Breast epithelium (tissue), 4 donors: ENCODE results near the gene CAPZA2. TPM values are rescaled to one million over a fixed set of nuclear protein-coding genes. Genes with fewer than 3 reads are reported as not detected.

ENCODE experiments used
- DNase-seq, 2 donors: peaks; one replicate each; pipeline ENCODE4 v3.0.0-alpha.2; 2019; ENCODE audit warnings: low spot score in 2 of 2
- H3K27ac ChIP-seq, 2 donors: fragments of 200-600 bp; sonication (generic) in 1 of 2; one replicate each; pipeline ENCODE4 v1.5.1; 2016 to 2019; ENCODE audit warnings: mild to moderate bottlenecking in 1 of 2
- H3K27me3 ChIP-seq, 2 donors: fragments of 200-600 bp; sonication (generic) in 1 of 2; one replicate each; pipeline versions ENCODE4 v1.5.1 to v1.6.0; 2017 to 2019; ENCODE audit warnings: control low read depth in 1 of 2, mild to moderate bottlenecking in 1 of 2
- H3K36me3 ChIP-seq: fragments of 200-600 bp; one replicate; pipeline ENCODE4 v1.5.1; 2019
- H3K4me1 ChIP-seq, 2 donors: fragments of 200-600 bp; sonication (generic); one replicate each; pipeline ENCODE4 v1.5.1; 2016 to 2019; ENCODE audit warnings: control low read depth in 1 of 2
- H3K4me3 ChIP-seq, 3 donors: fragments of 200-600 bp; sonication (generic); 1 replicate in 2 of 3; 2 replicates in 1 of 3; pipeline ENCODE4 v1.5.1; 2016 to 2019; ENCODE audit warnings: mild to moderate bottlenecking in 3 of 3, moderate library complexity in 2 of 3
- H3K9me3 ChIP-seq, 2 donors: fragments of 200-600 bp; sonication (generic) in 1 of 2; one replicate each; pipeline ENCODE4 v1.5.1; 2016 to 2019; ENCODE audit warnings: control low read depth in 1 of 2
- CTCF ChIP-seq, 3 donors: fragments of 450-650 bp; IDR thresholded peaks; one replicate each; pipeline ENCODE4 v1.5.1; 2016 to 2017; ENCODE audit warnings: antibody characterized with exemption in 3 of 3, mild to moderate bottlenecking in 3 of 3, moderate library complexity in 3 of 3
- POLR2A ChIP-seq: fragments of 450-650 bp; IDR thresholded peaks from one replicate; pipeline ENCODE4 v1.6.1; 2016; ENCODE audit warnings: antibody characterized with exemption, mild to moderate bottlenecking, moderate library complexity
- POLR2AphosphoS5 ChIP-seq, 3 donors: sonication (generic); formaldehyde crosslinking; IDR thresholded peaks; one replicate each; pipeline ENCODE4 v1.6.1; 2017; ENCODE audit warnings: antibody characterized with exemption in 3 of 3
- intact Hi-C: fragments of 100-400 bp; cut with DNase I; formaldehyde crosslinking; loops from one replicate; pipeline ENCODE4 v1.15.1; 2023; ENCODE audit warnings: low total_unique reads
- total RNA-seq, 3 donors: library from RNA; depleted of rRNA; stranded (reverse); fragments of >200 nt; gene quantifications; one replicate each; pipeline ENCODE4 v1.1.0, GENCODE V29; 2016

The CAPZA2 gene
- total RNA-seq, 3 donors from 2014 or later: 117 to 138 (median 134) TPM

GRCh38 chr7:116843378-116843777 is 19.0 kb upstream of the CAPZA2 start:
- no peaks in the 10 kb centered on the region for H3K4me1 ChIP-seq
- H3K27ac ChIP-seq: no peak overlapping the region
- H3K9me3 ChIP-seq: no peaks in the 10 kb centered on the region
- TF ChIP-seq POLR2AphosphoS5 (IDR thresholded peaks at IDR 0.05) (no peak), POLR2A (no peak), CTCF (IDR thresholded peaks at IDR 0.05) (no peak)
- intact Hi-C loops: no loop called here
- no peak for DNase-seq
- H3K27me3 ChIP-seq: no peaks in the 10 kb centered on the region
- no peaks in the 10 kb centered on the region for H3K36me3 ChIP-seq
- no peak overlapping the region for H3K4me3 ChIP-seq

DNA sequence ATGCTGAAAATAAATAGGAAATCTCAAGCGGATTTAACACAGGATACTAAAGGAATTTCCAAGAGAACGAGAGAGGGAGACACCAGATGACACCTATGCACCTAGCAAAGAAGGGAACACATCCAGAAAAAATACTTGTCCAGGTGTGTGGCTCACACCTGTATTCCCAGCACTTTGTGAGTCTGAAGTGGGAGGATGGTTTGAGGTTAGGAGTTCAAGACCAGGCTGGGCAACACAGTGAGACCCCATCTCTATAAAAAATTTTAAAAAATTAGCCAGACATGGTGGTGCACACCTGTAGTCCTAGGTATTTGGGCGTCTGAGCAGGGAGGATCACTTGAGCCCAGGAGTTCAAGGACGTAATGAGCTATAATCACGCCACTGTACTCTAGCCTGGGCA is 11.2 kb upstream of the CAPZA2 start:
- Histone ChIP-seq H3K36me3 (no peaks in the 10 kb centered on the region), H3K9me3 (no peaks in the 10 kb centered on the region), H3K4me1 (no peaks in the 10 kb centered on the region), H3K4me3 (no peak overlapping the region), H3K27me3 (no peaks in the 10 kb centered on the region), H3K27ac (no peak overlapping the region)
- no peak for DNase-seq
- intact Hi-C loops: no loop called here
- TF ChIP-seq POLR2AphosphoS5 (IDR thresholded peaks at IDR 0.05) (no peak), POLR2A (no peak), CTCF (IDR thresholded peaks at IDR 0.05) (no peak)

DNA sequence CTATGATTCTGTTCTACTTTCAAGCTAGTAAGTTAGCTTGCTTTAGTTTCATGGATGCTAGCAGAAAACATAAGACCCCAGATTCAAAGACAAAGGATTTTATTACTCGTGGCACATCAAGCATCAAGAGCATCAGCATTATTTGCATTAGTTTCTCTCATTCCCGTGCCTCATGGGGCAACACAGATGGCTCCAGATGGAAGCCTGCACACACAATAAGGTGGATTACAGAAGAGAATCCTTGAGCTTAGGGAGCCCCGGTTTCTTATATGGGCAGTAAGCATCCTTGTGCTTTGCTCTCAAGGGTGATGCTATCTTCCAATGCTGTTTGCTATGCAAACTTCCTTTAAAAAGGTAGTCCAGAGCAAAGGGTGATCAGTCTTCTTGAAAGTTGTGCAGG is 10.7 kb upstream of the CAPZA2 start:
- Histone ChIP-seq H3K9me3 (no peaks in the 10 kb centered on the region), H3K27ac (no peak overlapping the region), H3K27me3 (no peaks in the 10 kb centered on the region), H3K36me3 (no peaks in the 10 kb centered on the region), H3K4me3 (no peak overlapping the region), H3K4me1 (no peaks in the 10 kb centered on the region)
- no peak for DNase-seq
- intact Hi-C loops: no loop called here
- no peak for TF ChIP-seq POLR2AphosphoS5 (IDR thresholded peaks at IDR 0.05)
- no peak for TF ChIP-seq CTCF (IDR thresholded peaks at IDR 0.05)
- TF ChIP-seq POLR2A: no peak

DNA sequence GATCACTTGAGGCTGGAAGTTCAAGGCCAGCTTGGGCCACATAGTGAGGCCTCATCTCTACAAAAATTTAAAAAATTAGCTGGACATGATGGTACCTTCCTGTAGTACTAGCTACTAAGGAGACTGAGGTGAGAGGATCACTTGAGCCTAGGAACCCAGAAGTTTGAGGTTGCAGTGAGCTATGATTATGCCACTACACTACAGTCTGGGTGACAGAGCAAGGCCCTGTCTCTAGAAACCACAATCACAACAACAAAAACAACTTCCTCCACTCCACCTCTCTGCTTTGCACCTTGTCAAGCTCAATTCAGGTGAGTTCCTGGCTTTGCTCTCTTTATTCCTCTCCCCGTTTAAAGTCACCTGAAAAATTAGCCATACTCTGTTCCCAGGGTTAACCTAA is 8.3 kb upstream of the CAPZA2 start:
- Histone ChIP-seq H3K4me3 (no peak overlapping the region), H3K9me3 (no peaks in the 10 kb centered on the region), H3K27ac (no peak overlapping the region), H3K4me1 (no peaks in the 10 kb centered on the region), H3K36me3 (no peaks in the 10 kb centered on the region), H3K27me3 (no peaks in the 10 kb centered on the region)
- no peak for DNase-seq
- intact Hi-C loops: no loop called here
- no peak for TF ChIP-seq POLR2AphosphoS5 (IDR thresholded peaks at IDR 0.05)
- TF ChIP-seq CTCF (IDR thresholded peaks at IDR 0.05): no peak
- no peak for TF ChIP-seq POLR2A

DNA sequence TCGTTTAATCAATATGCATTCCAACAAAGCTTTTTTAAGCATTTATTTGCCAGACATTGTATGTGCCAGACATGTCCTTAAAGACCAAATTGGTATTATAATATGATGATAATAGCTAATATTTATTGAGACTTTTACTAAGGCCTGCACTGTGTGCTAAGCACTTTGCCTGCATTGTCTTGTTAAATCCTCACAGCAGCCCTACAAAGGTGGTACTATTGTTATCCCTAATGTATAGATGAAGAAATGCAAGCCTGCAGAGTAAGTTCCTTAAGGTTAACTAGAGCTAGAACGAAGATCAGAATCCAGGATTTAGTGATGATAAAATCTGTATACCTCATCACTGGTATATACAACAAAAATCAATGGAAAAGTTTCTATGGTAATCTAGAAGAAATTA is 5.3 kb upstream of the CAPZA2 start:
- no peak overlapping the region for H3K4me3 ChIP-seq
- no peaks in the 10 kb centered on the region for H3K36me3 ChIP-seq
- intact Hi-C loops: no loop called here
- no peak for DNase-seq
- no peak for TF ChIP-seq POLR2AphosphoS5 (IDR thresholded peaks at IDR 0.05)
- no peak for TF ChIP-seq POLR2A
- no peak for TF ChIP-seq CTCF (IDR thresholded peaks at IDR 0.05)
- H3K4me1 ChIP-seq: no peaks in the 10 kb centered on the region
- no peak overlapping the region for H3K27ac ChIP-seq
- H3K27me3 ChIP-seq: no peaks in the 10 kb centered on the region
- H3K9me3 ChIP-seq: no peaks in the 10 kb centered on the region
